Cerebellar nuclear complex (tissue), 1 donor: ENCODE results near the gene SH3PXD2A.
"Not testable (repeated sequence)": the region's sequence is repeated elsewhere in the genome, so short reads cannot be mapped to it uniquely, and the experiment has no call there.

Experiments used
- DNase-seq, 2 experiments: peaks; one replicate each; lab custom pipeline; 2025; lab: John Stamatoyannopoulos, UW

Gene SH3PXD2A

GRCh38 chr10:103850572-103850895 lies 4.8 kb downstream of the SH3PXD2A start:
- DNase-seq = no peak

GRCh38 chr10:103849880-103850571 lies 5.3 kb downstream of the SH3PXD2A start:
- DNase-seq = no peak

- no peak for DNase-seq
These were observed 6.0 kb downstream of the SH3PXD2A start for GRCh38 chr10:103849212-103849877.

- no peak for DNase-seq
These were observed 7.4 kb downstream of the SH3PXD2A start for GRCh38 chr10:103847909-103848468.

GRCh38 chr10:103847346-103847745 lies 8.0 kb downstream of the SH3PXD2A start:
- no peak for DNase-seq

- DNase-seq = no peak
These were observed 9.4 kb downstream of the SH3PXD2A start for GRCh38 chr10:103845972-103846371.

- DNase-seq = not testable (repeated sequence)
These were observed 10.0 kb downstream of the SH3PXD2A start for GRCh38 chr10:103845346-103845745.

GRCh38 chr10:103843854-103844570 lies 11.4 kb downstream of the SH3PXD2A start:
- no peak for DNase-seq

- no peak for DNase-seq
These were observed 12.3 kb downstream of the SH3PXD2A start for GRCh38 chr10:103843045-103843444.

- no peak for DNase-seq
These were observed 12.8 kb downstream of the SH3PXD2A start for GRCh38 chr10:103842605-103843004.

GRCh38 chr10:103841519-103841918 lies 13.9 kb downstream of the SH3PXD2A start:
- DNase-seq = no peak

GRCh38 chr10:103840740-103841070 lies 14.7 kb downstream of the SH3PXD2A start:
- DNase-seq = no peak

- DNase-seq = no peak
These were observed 15.3 kb downstream of the SH3PXD2A start for GRCh38 chr10:103839872-103840739.

- no peak for DNase-seq
These were observed 15.9 kb downstream of the SH3PXD2A start for GRCh38 chr10:103839519-103839871.

- no peak for DNase-seq
These were observed 16.4 kb downstream of the SH3PXD2A start for GRCh38 chr10:103838862-103839518.

GRCh38 chr10:103838070-103838395 lies 17.3 kb downstream of the SH3PXD2A start:
- DNase-seq = no peak

- no peak for DNase-seq
These were observed 17.9 kb downstream of the SH3PXD2A start for GRCh38 chr10:103837370-103838069.

GRCh38 chr10:103836861-103837260 lies 18.5 kb downstream of the SH3PXD2A start:
- DNase-seq = no peak

GRCh38 chr10:103836273-103836672 lies 19.1 kb downstream of the SH3PXD2A start:
- DNase-seq = no peak

- no peak for DNase-seq
These were observed 20.0 kb downstream of the SH3PXD2A start for GRCh38 chr10:103835096-103836050.
